H1 (cell line): ENCODE measurements around the gene KRT12. TPM values are rescaled to one million over a fixed set of nuclear protein-coding genes. Genes with fewer than 3 reads are reported as not detected.

Source experiments
- CHD2 ChIP-seq: IDR thresholded peaks from 2 replicates; pipeline ENCODE4 v1.6.1; 2012; ENCODE audit warnings: low read length, improper control_type of control experiment
- CREB1 ChIP-seq: IDR thresholded peaks from 2 replicates; pipeline ENCODE4 v1.6.1; 2012; ENCODE audit warnings: inconsistent platforms
- HDAC2 ChIP-seq, 2 experiments: fragments of 300-600 bp in 1 of 2; sonication (generic) in 1 of 2; IDR thresholded peaks; 2 replicates each; pipeline ENCODE4 v1.6.1; 2011 to 2012; ENCODE audit warnings: low read depth in 2 of 2, low read length in 2 of 2, mild to moderate bottlenecking in 2 of 2, moderate library complexity in 2 of 2, borderline replicate concordance in 1 of 2, inconsistent platforms in 1 of 2
- JUN ChIP-seq: IDR thresholded peaks from 2 replicates; pipeline ENCODE4 v1.6.1; 2011; ENCODE audit warnings: low read depth, mild to moderate bottlenecking, improper control_type of control experiment, low read length
- POLR2A ChIP-seq, 2 experiments: IDR thresholded peaks; 1 replicate in 1 of 2; 2 replicates in 1 of 2; pipeline ENCODE4 v1.6.1; 2011; ENCODE audit warnings: low read depth in 2 of 2, low read length in 2 of 2, mild to moderate bottlenecking in 2 of 2; ENCODE audit errors: control extremely low read depth in 1 of 2
- SUZ12 ChIP-seq: fragments of 200-600 bp; sonication (generic); IDR thresholded peaks from 2 replicates; pipeline ENCODE4 v1.6.1; 2012; ENCODE audit warnings: mild to moderate bottlenecking, inconsistent platforms, low read length, moderate library complexity, mixed read lengths
- polyA plus RNA-seq, 7 experiments: library from polyadenylated mRNA; depleted of rRNA in 3 of 7; stranded (reverse) in 5 of 7; unstranded in 2 of 7; fragments of >200 nt in 5 of 7; fragments of 200-250 nt in 2 of 7; gene quantifications; 1 replicate in 5 of 7; 2 replicates in 1 of 7; 4 replicates in 1 of 7; pipeline versions ENCODE4 v1.2.1 to v1.2.3, GENCODE V29; 2011 to 2013; ENCODE audit warnings: missing spikeins in 2 of 7, mixed read lengths in 2 of 7
- total RNA-seq: library from RNA; stranded (reverse); fragmentation: NEBNext Ultra II Directional; extraction: Animal tissue kit (Norgen Biotek cat#: 25700); gene quantifications from 2 replicates; pipeline ENCODE4 v1.2.1, GENCODE V29; 2021
- TF ChIP-seq, protein P1 (sequence below): IDR thresholded peaks from 2 replicates; pipeline ENCODE4 v1.6.1; 2012; ENCODE audit warnings: inconsistent platforms

Gene KRT12
- total and polyA plus RNA-seq, 2 of the 8 experiments (the other 6 are each of a cell fraction or from before 2014, with no cell fraction given), result not detected

DNA sequence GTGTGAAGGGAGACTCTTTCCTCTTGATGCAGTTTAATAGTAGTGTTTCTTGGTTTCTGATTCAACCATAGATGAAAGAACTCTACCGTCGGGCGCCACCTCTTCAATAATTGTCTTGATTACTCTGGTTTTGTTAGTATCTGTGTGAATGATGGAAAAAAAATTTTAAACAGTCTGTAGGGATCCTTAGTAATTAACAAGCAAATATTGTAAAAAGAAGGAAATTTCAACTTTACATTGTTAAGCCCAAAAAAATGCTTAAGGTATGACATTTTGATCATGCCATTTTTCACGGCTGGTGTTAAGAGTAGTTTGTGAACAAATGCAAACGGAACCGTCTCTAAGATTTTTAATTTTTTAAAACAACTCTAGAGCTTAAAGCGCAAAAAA lies 48.7 kb downstream of the KRT12 start (continued):
- TF ChIP-seq, protein P1, sequence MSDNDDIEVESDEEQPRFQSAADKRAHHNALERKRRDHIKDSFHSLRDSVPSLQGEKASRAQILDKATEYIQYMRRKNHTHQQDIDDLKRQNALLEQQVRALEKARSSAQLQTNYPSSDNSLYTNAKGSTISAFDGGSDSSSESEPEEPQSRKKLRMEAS, result no peak
- TF ChIP-seq CREB1 (no peak), POLR2A (IDR thresholded peaks at IDR 0.05; ENCODE audit: control extremely low read depth in 1 of 2, low read depth in 2 of 2, low read length in 2 of 2) (no peak), SUZ12 (no peak), HDAC2 (IDR thresholded peaks at IDR 0.05; ENCODE audit: borderline replicate concordance in 1 of 2, low read depth in 2 of 2, low read length in 2 of 2) (no peak), JUN (no peak), CHD2 (no peak)
- TF ChIP-seq, all 59 proteins: peak for 0
